Gastroesophageal sphincter (tissue), 4 donors: ENCODE measurements around the gene MAG. TPM values are rescaled to one million over a fixed set of nuclear protein-coding genes. Genes with fewer than 3 reads are reported as not detected.

Source experiments
- ATAC-seq: fragments of 150-250 bp; one replicate; pipeline ENCODE4 v1.9.1; 2016; ENCODE audit warnings: mild to moderate bottlenecking, moderate library complexity
- H3K27ac ChIP-seq, 4 donors: fragments of 200-600 bp; sonication (generic) in 3 of 4; 1 replicate in 3 of 4; 2 replicates in 1 of 4; pipeline ENCODE4 v1.5.1; 2016 to 2019
- H3K27me3 ChIP-seq: fragments of 200-600 bp; sonication (generic); one replicate; pipeline ENCODE4 v1.5.1; 2019
- H3K36me3 ChIP-seq, 2 donors: fragments of 200-600 bp; sonication (generic); one replicate each; pipeline ENCODE4 v1.5.1; 2019; ENCODE audit warnings: control low read depth in 1 of 2
- H3K4me1 ChIP-seq, 3 donors: fragments of 200-600 bp; sonication (generic); 1 replicate in 2 of 3; 2 replicates in 1 of 3; pipeline ENCODE4 v1.5.1; 2016 to 2019; ENCODE audit warnings: control low read depth in 2 of 3
- H3K4me3 ChIP-seq, 2 donors: fragments of 200-600 bp; sonication (generic); one replicate each; pipeline ENCODE4 v1.5.1; 2019; ENCODE audit warnings: mild to moderate bottlenecking in 1 of 2, moderate library complexity in 1 of 2
- H3K9me3 ChIP-seq, 3 donors: fragments of 200-600 bp; sonication (generic); one replicate each; pipeline ENCODE4 v1.5.1; 2017 to 2019; ENCODE audit warnings: control low read depth in 2 of 3
- EP300 ChIP-seq: sonication (generic); formaldehyde crosslinking; IDR thresholded peaks from one replicate; pipeline ENCODE4 v1.6.1; 2017; ENCODE audit warnings: antibody characterized with exemption, mild to moderate bottlenecking
- POLR2A ChIP-seq, 2 donors: fragments of 450-650 bp; IDR thresholded peaks; one replicate each; pipeline ENCODE4 v1.6.1; 2017; ENCODE audit warnings: antibody characterized with exemption in 2 of 2, mild to moderate bottlenecking in 2 of 2, moderate library complexity in 1 of 2
- POLR2AphosphoS5 ChIP-seq: sonication (generic); formaldehyde crosslinking; IDR thresholded peaks from one replicate; pipeline ENCODE4 v1.6.1; 2017; ENCODE audit warnings: antibody characterized with exemption
- WGBS, 2 donors: methylation state at CpG; one replicate each; pipeline ENCODE4 v1.1.5; 2018; ENCODE audit warnings: low coverage in 1 of 2; 5-methylcytosine and 5-hydroxymethylcytosine counted together
- total RNA-seq, 4 donors: library from RNA; depleted of rRNA; stranded (reverse); fragments of >200 nt; gene quantifications; one replicate each; pipeline ENCODE4 v1.1.0, GENCODE V29; 2016
- TF ChIP-seq, protein P1 (sequence below), 4 experiments: fragments of 200-600 bp in 2 of 4; fragments of 450-650 bp in 2 of 4; sonication (generic) in 1 of 4; IDR thresholded peaks; one replicate each; pipeline ENCODE4 v1.5.1; 2017 to 2019; ENCODE audit warnings: antibody characterized with exemption in 4 of 4, mild to moderate bottlenecking in 2 of 4, moderate library complexity in 2 of 4

Gene MAG
- total RNA-seq, 4 donors from 2014 or later, result 0.40 TPM; not detected in 3

DNA sequence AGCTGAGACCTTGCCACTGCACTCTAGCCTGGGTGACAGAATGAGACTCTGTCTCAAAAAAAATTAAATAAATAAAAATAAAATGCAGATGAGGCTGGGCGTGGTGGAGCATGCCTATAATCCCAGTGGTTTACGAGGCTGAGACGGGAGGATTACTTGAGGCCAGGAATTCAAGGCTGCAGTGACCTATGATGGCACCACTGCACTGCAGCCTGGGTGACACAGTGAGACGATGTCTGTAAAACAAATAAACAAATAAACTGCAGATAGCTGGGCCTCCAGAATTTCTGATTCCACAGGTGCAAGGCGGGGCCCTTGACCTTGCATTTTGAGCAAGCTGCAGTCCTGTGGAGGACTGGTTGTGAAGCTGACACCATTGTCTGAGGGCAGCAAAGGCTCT, 3.1 kb upstream of the MAG start:
- no peak for ATAC-seq
- H3K4me1 ChIP-seq, result no peaks in the 10 kb centered on the region
- TF ChIP-seq POLR2AphosphoS5 (no peak), EP300 (no peak)
- no peak overlapping the region for H3K4me3 ChIP-seq
- H3K27ac ChIP-seq, result no peak overlapping the region
- no peaks in the 10 kb centered on the region for H3K9me3 ChIP-seq
- H3K36me3 ChIP-seq, result no peaks in the 10 kb centered on the region
- 62 to 69% methylated on average over 2 to 5 of the region's 5 CpGs for WGBS, 2 donors
- peaks cover 80% of the 10 kb centered on the region for H3K27me3 ChIP-seq

DNA sequence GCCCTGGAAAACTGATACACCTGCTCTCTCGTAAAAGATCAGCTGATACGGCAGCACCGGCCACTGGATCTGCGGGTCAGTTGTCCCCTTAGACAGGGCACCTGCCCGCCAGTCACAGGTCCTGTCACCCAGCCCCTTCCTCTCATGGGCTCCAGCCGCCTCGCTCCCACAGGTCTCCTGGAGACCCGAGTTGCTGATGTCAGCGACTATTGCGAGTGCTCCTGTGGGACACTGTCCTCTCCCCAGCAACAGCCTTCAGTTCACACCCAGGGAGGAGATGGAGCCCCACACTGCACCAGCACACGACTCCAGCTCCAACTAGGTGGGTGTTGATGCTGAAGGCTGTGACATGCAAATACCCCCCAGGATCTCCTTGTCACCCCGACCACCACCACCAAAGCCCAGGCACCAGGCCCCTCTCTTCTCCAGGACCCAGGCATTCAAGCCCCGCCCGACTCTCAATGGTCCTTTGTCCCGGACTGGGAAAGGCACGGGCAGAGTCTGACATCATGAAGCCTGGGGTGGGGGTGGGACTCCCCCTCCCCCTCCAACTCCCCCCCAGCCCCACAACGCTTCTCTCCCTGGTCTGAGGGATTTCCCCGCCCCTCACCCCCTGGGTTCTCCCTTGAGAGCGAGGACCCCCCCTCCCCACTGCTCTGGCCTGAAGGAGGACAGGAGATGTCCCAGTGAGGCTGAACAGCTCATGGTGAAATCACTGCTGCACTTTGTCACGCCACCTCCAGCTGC, 1.4 kb upstream of the MAG start:
- 50 to 79% methylated on average over 4 to 6 of the region's 20 CpGs for WGBS, 2 donors
- Histone ChIP-seq H3K4me1 (no peaks in the 10 kb centered on the region), H3K36me3 (no peaks in the 10 kb centered on the region), H3K27me3 (peaks cover 81% of the 10 kb centered on the region), H3K9me3 (no peaks in the 10 kb centered on the region), H3K4me3 (no peak overlapping the region), H3K27ac (no peak overlapping the region)
- no peak for TF ChIP-seq POLR2A (IDR thresholded peaks at IDR 0.05)
- TF ChIP-seq, protein P1, sequence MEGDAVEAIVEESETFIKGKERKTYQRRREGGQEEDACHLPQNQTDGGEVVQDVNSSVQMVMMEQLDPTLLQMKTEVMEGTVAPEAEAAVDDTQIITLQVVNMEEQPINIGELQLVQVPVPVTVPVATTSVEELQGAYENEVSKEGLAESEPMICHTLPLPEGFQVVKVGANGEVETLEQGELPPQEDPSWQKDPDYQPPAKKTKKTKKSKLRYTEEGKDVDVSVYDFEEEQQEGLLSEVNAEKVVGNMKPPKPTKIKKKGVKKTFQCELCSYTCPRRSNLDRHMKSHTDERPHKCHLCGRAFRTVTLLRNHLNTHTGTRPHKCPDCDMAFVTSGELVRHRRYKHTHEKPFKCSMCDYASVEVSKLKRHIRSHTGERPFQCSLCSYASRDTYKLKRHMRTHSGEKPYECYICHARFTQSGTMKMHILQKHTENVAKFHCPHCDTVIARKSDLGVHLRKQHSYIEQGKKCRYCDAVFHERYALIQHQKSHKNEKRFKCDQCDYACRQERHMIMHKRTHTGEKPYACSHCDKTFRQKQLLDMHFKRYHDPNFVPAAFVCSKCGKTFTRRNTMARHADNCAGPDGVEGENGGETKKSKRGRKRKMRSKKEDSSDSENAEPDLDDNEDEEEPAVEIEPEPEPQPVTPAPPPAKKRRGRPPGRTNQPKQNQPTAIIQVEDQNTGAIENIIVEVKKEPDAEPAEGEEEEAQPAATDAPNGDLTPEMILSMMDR (IDR thresholded peaks at IDR 0.05), result no peak
- TF ChIP-seq POLR2AphosphoS5, result no peak
- TF ChIP-seq EP300, result no peak
- no peak for ATAC-seq

DNA sequence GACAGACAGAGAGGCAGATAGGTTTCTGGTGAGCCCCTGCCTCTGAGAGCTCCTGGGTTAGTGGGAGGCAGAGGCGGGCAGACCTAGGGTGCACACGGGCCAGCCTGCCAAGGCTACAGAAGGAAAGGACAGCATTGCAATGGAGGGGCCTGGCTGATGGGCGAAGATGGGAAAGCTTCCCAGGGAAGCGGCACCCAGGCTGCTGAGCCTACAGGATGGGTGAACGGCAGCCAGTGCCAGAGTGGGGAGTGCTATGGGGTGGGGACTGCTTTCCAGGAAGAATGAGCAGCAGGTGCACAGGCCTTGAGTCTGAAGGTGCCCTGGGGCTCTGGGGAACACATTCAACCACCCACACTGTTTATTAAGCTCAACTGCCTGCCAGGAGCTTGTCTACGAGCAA, 702 bp upstream of the MAG start:
- 61% methylated on average over 5 of the region's 6 CpGs; no CpG with 5 or more reads in 1 of the 2 donors for WGBS, 2 donors
- no peak for ATAC-seq

DNA sequence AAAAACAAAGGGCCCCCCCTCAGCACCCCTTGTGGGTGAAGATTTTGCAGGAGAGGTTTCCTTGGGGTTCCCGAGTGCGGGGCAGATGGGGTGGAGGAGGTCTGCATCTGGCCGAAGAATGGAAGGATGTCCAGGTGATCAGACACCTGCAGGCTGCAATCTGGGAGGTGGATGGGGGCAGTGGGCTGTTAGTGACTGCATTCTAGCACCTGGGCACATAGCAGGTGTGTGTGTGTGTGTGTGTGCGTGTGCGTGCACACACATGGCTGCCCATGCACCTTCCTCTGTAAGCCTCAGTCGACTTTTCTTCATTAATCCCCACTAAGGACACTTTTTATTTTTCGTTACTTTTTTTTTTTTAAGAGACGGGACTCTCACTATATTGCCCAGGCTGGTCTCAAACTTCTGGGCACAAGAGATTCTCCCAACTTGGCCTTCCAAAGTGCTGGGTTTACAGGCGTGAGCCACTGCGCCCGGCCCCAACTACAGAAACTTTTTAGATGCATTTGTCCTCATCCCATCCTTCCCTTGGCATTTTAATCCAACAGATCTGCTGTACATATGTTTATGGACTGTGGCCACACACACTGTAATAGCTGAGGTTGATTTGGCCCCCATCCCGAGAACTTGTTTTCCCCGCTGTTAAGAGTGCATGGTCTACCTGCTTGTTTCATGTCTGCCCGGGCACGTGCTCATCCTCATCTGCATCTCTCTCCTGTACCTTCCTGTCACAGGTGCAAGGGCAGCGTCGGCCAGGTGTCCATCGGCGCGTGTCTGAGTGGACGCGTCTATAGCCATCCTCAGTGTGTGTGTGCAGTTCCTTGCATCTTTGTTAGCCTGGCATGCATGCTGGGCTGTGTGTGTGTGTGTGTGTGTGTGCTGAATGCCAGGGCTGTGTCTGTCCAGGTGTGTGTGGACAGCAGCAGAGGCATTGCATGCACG, 731 bp downstream of the MAG start:
- Histone ChIP-seq H3K4me3 (no peak overlapping the region), H3K4me1 (no peaks in the 10 kb centered on the region), H3K27ac (no peak overlapping the region), H3K36me3 (no peaks in the 10 kb centered on the region), H3K9me3 (no peaks in the 10 kb centered on the region), H3K27me3 (peaks cover 78% of the 10 kb centered on the region)
- ATAC-seq, result no peak
- TF ChIP-seq EP300 (no peak), POLR2AphosphoS5 (no peak), POLR2A (IDR thresholded peaks at IDR 0.05) (no peak)
- TF ChIP-seq, protein P1 (IDR thresholded peaks at IDR 0.05), result no peak
- WGBS, 2 donors, result 64 to 86% methylated on average over 5 to 22 of the region's 23 CpGs

More for the DNA sequence above, 702 bp upstream of the MAG start:
- no peaks in the 10 kb centered on the region for H3K4me1 ChIP-seq
- peaks cover 83% of the 10 kb centered on the region for H3K27me3 ChIP-seq
- H3K36me3 ChIP-seq, result no peaks in the 10 kb centered on the region
- H3K4me3 ChIP-seq, result no peak overlapping the region
- H3K27ac ChIP-seq, result no peak overlapping the region
- TF ChIP-seq EP300 (no peak), POLR2A (IDR thresholded peaks at IDR 0.05) (no peak), POLR2AphosphoS5 (no peak)
- TF ChIP-seq, protein P1 (IDR thresholded peaks at IDR 0.05), result no peak
- H3K9me3 ChIP-seq, result no peaks in the 10 kb centered on the region

DNA sequence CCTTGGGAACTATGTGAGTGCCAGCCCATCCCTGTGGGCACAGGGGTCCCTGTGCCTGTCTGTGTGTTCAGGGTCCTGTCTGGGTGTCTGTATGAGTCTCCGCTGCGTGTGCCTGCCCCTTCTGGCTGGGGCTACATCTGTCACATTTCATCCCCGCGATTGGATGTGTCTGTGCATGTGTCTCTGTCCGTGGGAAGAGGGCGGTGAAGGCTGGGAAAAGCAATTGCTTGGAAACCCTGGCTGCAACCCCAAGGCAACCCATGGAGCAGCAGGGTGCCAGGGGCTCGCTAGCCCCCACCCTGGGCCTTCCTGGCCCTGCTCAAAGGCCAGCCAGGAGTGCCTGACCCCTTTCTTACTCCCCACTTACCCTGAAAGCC, 1.4 kb downstream of the MAG start:
- Histone ChIP-seq H3K36me3 (no peaks in the 10 kb centered on the region), H3K27me3 (peaks cover 81% of the 10 kb centered on the region), H3K9me3 (no peaks in the 10 kb centered on the region), H3K4me1 (no peaks in the 10 kb centered on the region), H3K27ac (no peak overlapping the region), H3K4me3 (no peak overlapping the region)
- ATAC-seq, result no peak
- no peak for TF ChIP-seq EP300
- TF ChIP-seq POLR2A (IDR thresholded peaks at IDR 0.05), result no peak
- no peak for TF ChIP-seq POLR2AphosphoS5
- TF ChIP-seq, protein P1 (IDR thresholded peaks at IDR 0.05), result no peak
- WGBS, 2 donors, result 20% methylated on average over 1 of the region's 7 CpGs; no CpG with 5 or more reads in 1 of the 2 donors
